GM19099 (cell line): ENCODE data around the gene CWC15.

ENCODE experiments used
- POLR2A ChIP-seq: IDR thresholded peaks from 3 replicates; pipeline ENCODE4 v1.6.1; 2011; ENCODE audit warnings: low read depth; ENCODE audit not compliant: insufficient read length; ENCODE audit errors: extremely low read depth

CWC15 gene

GRCh38 chr11:94964934-94965333 lies 8.4 kb downstream of the CWC15 start:
- no peak for TF ChIP-seq POLR2A

GRCh38 chr11:94961255-94961654 lies 12.1 kb downstream of the CWC15 start:
- TF ChIP-seq POLR2A: no peak

- no peak for TF ChIP-seq POLR2A
Observed at GRCh38 chr11:94960488-94960887, 12.9 kb downstream of the CWC15 start.

- TF ChIP-seq POLR2A: no peak
Observed at GRCh38 chr11:94959179-94959578, 14.2 kb downstream of the CWC15 start.

- TF ChIP-seq POLR2A: no peak
Observed at GRCh38 chr11:94958121-94958696, 15.1 kb downstream of the CWC15 start.

GRCh38 chr11:94956963-94957362 lies 16.4 kb downstream of the CWC15 start:
- no peak for TF ChIP-seq POLR2A

GRCh38 chr11:94954753-94955152 lies 18.6 kb downstream of the CWC15 start:
- no peak for TF ChIP-seq POLR2A

GRCh38 chr11:94948070-94948617 lies 25.2 kb downstream of the CWC15 start:
- no peak for TF ChIP-seq POLR2A

- no peak for TF ChIP-seq POLR2A
Observed at GRCh38 chr11:94946812-94947211, 26.5 kb downstream of the CWC15 start.

GRCh38 chr11:94941131-94941530 lies 32.2 kb downstream of the CWC15 start:
- no peak for TF ChIP-seq POLR2A

GRCh38 chr11:94939346-94939745 lies 34.0 kb downstream of the CWC15 start:
- TF ChIP-seq POLR2A: no peak

GRCh38 chr11:94938095-94939055 lies 35.0 kb downstream of the CWC15 start:
- TF ChIP-seq POLR2A: no peak

- TF ChIP-seq POLR2A: no peak
Observed at GRCh38 chr11:94934846-94935245, 38.5 kb downstream of the CWC15 start.

GRCh38 chr11:94934362-94934761 lies 39.0 kb downstream of the CWC15 start:
- no peak for TF ChIP-seq POLR2A

GRCh38 chr11:94933223-94934130 lies 39.9 kb downstream of the CWC15 start:
- TF ChIP-seq POLR2A: no peak
